Rectal smooth muscle tissue (tissue), 1 donor: Measurements from ENCODE around the gene TK2.
"Not testable (repeated sequence)": the region's sequence is repeated elsewhere in the genome, so short reads cannot be mapped to it uniquely, and the experiment has no call there.

Source experiments
- H3K27ac ChIP-seq: one replicate; pipeline ENCODE4 v1.7.0; 2013; ENCODE audit warnings: low read depth, low read length, inconsistent platforms
- H3K27me3 ChIP-seq: one replicate; pipeline ENCODE4 v1.7.0; 2013; ENCODE audit warnings: low read length; ENCODE audit not compliant: control insufficient read depth, insufficient read depth
- H3K36me3 ChIP-seq: one replicate; pipeline ENCODE4 v1.7.0; 2013; ENCODE audit warnings: low read length; ENCODE audit not compliant: control insufficient read depth, insufficient read depth
- H3K4me1 ChIP-seq: one replicate; pipeline ENCODE4 v1.7.0; 2013; ENCODE audit warnings: low read length; ENCODE audit not compliant: control insufficient read depth, insufficient read depth
- H3K4me3 ChIP-seq: one replicate; pipeline ENCODE4 v1.7.0; 2013; ENCODE audit warnings: low read length
- H3K9ac ChIP-seq: one replicate; pipeline ENCODE4 v1.7.0; 2013; ENCODE audit warnings: low read length

TK2 gene

DNA sequence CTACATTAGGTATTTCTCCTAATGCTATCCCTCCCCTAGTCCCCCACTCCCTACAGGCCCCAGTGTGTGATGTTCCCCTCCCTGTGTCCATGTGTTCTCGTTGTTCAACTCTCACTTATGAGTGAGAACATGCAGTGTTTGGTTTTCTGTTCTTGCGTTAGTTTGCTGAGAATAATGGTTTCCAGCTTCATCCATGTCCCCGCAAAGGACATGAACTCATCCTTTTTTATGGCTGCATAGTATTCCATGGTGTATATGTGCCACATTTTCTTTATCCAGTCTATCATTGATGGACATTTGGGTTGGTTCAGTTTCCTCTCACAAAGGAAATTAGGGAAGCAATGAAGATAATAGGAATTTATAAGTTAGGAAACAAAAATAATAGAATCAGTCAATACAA is 17.3 kb upstream of the TK2 start:
- H3K27ac ChIP-seq, H3K4me1 ChIP-seq, H3K9ac ChIP-seq, H3K27me3 ChIP-seq, H3K4me3 ChIP-seq: not testable (repeated sequence)
- H3K36me3 ChIP-seq: peaks cover 15% of the 10 kb centered on the region

DNA sequence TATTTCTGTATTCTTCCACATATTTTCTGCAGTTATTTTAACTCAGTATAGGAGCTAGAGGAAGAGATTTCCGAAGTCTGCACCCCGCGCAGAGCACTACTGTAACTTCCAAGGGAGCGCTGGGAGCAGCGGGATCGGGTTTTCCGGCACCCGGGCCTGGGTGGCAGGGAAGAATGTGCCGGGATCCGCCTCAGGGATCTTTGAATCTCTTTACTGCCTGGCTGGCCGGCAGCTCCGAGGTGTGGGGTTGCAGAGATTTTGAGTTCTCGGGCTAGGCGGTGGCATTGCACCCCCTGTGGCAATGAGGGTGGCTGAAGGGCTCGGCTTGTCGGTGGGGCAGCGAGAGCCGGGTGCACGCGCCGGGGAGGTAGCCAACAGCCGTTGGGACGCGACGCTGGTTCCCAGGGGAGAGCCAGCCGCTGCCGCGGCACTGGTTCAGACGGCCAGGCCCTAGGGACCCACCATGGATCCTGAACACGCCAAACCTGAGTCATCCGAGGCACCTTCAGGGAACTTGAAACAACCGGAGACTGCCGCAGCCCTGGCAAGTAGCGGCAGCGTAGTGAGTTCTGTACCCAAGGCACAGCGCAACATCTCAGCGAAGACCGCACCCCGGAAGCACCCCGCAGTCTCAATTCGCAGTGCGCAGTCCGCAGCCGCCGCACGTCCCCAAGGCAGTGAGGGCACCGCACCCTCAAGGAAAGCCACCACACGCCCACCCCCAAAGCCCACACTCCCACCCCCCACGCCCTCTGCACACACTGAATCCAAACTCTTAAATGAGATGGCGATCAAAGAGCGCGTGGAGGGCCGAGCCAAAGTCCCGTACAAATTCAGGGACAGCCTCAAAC is 16.4 kb upstream of the TK2 start, which contains the start of gene CMTM1:
CMTM1 (plus strand) TSS at position 389 of the 851 bp plus-strand sequence; CDS start at position 464, 75 bp downstream.
- H3K9ac ChIP-seq: no peak within 1 kb of the TSS
- H3K27me3 ChIP-seq: no peaks in the 10 kb centered on the region
- peaks cover 15% of the 10 kb centered on the region for H3K36me3 ChIP-seq
- H3K4me1 ChIP-seq: no peaks in the 10 kb centered on the region
- H3K4me3 ChIP-seq: no peak within 1 kb of the TSS
- H3K27ac ChIP-seq: no peak within 1 kb of the TSS

DNA sequence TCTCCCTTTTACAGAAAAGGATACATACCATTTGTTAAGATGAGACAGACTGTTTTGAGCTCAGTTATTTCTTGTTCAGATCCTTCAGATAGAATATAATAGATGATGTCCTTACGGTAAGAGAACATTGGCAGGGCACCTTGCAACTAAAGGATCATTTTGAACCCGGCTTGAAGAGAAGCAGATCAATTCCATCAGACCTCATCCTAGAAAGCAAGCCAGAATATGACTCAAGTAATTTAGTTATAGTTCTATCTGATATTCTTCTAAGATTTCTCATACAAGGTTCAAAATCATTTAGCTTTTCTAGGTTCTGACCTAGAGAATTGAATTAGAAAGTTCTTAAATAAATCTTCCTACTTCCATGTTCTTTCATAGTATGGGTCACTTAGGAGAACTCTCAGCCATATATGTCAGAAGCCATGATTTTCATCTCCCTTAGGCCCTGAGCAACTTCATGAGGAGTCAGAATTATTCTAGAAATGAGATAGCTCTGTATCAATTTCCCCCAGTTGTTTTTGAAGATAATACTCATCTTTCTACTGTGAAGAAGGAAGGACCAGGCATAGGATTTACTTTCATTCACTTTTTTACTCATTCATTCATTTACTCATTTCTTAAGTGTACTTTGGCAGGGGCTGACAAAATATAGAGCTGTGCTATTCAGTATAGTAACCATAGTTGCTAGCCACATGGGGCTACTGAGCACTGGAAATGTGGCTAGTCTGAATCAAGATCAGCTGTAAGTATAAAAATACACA is 13.8 kb upstream of the TK2 start:
- Histone ChIP-seq H3K27me3 (no peaks in the 10 kb centered on the region), H3K9ac (no peak overlapping the region), H3K4me1 (no peaks in the 10 kb centered on the region), H3K4me3 (no peak overlapping the region), H3K36me3 (peaks cover 15% of the 10 kb centered on the region), H3K27ac (no peak overlapping the region)

DNA sequence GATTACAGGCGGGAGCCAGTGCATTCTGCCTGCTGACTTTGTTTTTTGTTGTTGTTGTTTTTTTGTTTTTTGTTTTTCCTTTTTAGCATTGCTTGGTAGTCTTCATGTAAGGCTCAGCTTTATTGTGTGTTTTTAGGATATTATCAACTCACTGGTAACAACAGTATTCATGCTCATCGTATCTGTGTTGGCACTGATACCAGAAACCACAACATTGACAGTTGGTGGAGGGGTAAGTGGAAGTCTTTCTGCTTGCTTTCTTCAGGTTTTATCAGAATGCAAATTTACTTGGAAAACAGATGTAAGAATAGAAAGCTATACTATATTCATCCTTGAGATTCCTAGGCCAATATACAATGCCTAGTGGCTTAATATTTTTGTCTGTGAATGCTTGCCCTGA is 13.1 kb upstream of the TK2 start:
- peaks cover 15% of the 10 kb centered on the region for H3K36me3 ChIP-seq
- no peaks in the 10 kb centered on the region for H3K4me1 ChIP-seq
- no peak overlapping the region for H3K27ac ChIP-seq
- H3K9ac ChIP-seq: no peak overlapping the region
- H3K4me3 ChIP-seq: no peak overlapping the region
- no peaks in the 10 kb centered on the region for H3K27me3 ChIP-seq

DNA sequence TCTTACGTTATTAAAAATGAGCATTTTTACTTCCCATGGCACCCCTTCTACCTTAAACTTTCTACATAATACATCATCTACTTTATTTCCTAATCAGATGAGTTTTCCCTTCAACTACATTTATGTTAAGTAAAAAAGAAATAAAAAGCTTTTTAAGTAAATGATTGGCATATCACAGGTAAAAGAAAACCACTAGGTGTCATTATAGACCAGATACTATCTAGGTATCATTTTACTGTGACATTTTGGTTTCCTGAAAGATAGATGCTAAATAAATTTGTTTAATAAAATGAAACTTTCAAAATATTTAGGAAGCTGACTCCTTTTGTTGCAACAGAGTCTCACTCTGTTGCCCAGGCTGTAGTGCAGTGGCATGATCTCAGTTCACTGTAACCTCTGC is 12.5 kb upstream of the TK2 start:
- no peaks in the 10 kb centered on the region for H3K4me1 ChIP-seq
- H3K4me3 ChIP-seq: no peak overlapping the region
- H3K36me3 ChIP-seq: peaks cover 15% of the 10 kb centered on the region
- H3K27me3 ChIP-seq: no peaks in the 10 kb centered on the region
- no peak overlapping the region for H3K9ac ChIP-seq
- no peak overlapping the region for H3K27ac ChIP-seq

DNA sequence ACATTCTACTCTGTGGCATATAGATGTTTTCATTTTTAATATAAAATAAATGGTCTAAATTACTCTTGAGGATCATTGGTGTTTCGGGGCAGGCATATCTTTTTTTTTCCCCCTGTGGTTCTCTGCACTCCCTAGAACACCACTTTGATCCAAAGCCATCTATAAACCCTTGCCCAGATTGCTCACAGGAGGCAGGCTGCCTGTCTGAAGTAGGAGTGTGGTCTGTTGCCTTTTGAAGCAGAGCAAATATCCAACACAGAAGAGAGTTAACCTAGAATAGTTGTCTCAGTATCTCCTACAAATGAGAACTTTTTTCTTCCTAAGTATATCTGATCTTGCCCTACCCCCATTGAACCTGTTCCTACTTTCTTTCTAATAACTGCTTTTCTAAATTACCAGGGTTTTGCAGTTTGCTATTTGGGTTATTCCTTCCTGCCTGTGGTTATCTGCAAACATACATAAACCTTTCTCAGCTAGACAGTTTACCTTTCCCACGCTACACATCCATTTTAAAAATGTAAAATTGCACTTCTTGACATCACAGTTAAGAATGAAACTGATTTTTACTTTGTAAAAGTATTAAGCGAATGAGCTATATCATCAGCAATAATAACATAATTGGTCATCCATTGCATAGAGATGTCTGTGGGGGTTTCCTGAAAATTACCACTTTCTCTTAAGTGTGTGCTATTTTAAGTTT is 11.6 kb upstream of the TK2 start:
- H3K27me3 ChIP-seq: no peaks in the 10 kb centered on the region
- H3K36me3 ChIP-seq: peaks cover 12% of the 10 kb centered on the region
- no peak overlapping the region for H3K27ac ChIP-seq
- no peak overlapping the region for H3K9ac ChIP-seq
- no peak overlapping the region for H3K4me3 ChIP-seq
- H3K4me1 ChIP-seq: no peaks in the 10 kb centered on the region

DNA sequence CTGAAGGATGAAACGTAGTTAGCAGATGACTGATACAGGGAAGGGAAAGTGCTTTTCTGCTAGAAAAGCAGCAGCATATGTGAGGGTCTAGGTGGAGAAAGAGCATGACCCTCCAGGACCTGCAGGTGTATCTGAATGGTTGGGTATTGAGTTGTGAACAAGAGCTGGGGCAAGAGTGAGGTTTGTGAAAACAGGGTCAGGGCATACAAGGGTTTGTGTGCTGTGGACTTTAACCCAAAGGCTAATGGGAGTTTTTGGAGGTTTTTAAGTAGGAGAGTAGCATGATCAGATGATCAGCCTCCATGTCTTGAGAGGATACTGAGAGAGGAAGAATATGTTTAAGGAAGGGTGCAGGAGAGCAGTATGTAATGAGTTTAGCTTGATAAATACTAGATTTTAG is 10.2 kb upstream of the TK2 start:
- Histone ChIP-seq H3K36me3 (peaks cover 7% of the 10 kb centered on the region), H3K9ac (no peak overlapping the region), H3K4me1 (no peaks in the 10 kb centered on the region), H3K4me3 (no peak overlapping the region), H3K27ac (no peak overlapping the region), H3K27me3 (no peaks in the 10 kb centered on the region)

DNA sequence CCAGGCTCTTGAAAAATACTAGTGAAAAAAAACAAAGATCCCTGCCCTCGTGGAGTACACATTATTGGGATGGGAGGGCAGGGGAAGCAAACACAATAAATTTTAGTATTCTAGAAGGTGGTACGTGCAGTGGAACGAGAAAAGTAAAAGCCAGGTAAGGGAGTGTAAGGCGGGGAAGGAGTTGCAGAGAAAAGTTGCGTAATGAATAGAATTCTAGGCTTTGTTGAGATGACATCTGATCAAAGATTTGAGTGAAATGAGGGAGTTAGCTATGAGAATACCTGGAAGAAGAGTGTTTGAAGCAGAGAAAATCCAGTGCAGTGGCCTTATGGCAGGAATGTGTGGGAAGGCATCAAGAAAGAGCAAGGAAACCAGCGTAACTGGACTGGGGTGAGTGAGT is 4.6 kb upstream of the TK2 start:
- Histone ChIP-seq H3K27me3 (no peaks in the 10 kb centered on the region), H3K4me3 (no peak overlapping the region), H3K9ac (no peak overlapping the region), H3K36me3 (no peaks in the 10 kb centered on the region), H3K27ac (no peak overlapping the region), H3K4me1 (peaks cover 9% of the 10 kb centered on the region)

DNA sequence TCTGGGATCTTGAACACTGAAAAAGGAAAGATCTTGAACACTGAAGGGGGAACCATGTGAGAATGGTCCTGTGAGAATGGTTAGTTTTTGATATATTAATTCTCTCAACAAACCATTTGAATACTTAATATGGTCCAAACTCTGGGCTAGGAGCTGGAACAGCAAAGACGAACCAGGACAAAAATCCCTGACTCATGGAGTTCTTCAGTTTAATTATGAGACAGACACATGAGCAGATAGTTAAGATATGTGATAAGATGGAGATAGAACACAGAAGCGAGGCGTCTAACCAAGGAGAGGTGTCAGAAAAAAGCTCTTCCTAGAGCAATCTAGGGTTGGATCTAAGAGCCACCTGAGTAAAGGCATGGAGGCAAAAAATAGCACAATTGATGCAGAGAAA is 4.1 kb upstream of the TK2 start:
- H3K36me3 ChIP-seq: no peaks in the 10 kb centered on the region
- H3K4me1 ChIP-seq: peaks cover 9% of the 10 kb centered on the region
- H3K4me3 ChIP-seq: no peak overlapping the region
- H3K27ac ChIP-seq: no peak overlapping the region
- H3K9ac ChIP-seq: no peak overlapping the region
- no peaks in the 10 kb centered on the region for H3K27me3 ChIP-seq

DNA sequence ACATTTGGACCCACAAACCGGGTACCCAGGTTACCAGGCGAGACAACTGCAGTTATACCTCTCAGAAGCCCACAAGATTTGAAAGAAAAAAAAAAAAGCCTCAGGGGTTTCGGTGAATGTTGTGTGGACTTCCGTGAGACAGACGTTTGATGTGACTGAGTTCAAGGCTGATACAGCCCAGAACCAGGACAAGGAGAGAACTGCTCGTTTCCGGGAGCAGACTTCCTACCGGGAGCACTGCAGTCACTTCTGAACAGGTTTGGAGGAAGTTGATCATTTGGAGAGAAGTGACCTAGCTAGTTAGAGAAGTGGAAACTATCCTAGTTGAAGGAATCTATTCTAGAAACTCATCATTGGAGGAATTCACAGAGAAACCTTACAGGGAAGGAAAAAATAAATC is 3.3 kb upstream of the TK2 start:
- peak overlapping the region; percentile 87 for H3K4me3 ChIP-seq
- H3K4me1 ChIP-seq: peaks cover 9% of the 10 kb centered on the region
- no peaks in the 10 kb centered on the region for H3K27me3 ChIP-seq
- no peak overlapping the region for H3K27ac ChIP-seq
- H3K36me3 ChIP-seq: no peaks in the 10 kb centered on the region
- no peak overlapping the region for H3K9ac ChIP-seq

DNA sequence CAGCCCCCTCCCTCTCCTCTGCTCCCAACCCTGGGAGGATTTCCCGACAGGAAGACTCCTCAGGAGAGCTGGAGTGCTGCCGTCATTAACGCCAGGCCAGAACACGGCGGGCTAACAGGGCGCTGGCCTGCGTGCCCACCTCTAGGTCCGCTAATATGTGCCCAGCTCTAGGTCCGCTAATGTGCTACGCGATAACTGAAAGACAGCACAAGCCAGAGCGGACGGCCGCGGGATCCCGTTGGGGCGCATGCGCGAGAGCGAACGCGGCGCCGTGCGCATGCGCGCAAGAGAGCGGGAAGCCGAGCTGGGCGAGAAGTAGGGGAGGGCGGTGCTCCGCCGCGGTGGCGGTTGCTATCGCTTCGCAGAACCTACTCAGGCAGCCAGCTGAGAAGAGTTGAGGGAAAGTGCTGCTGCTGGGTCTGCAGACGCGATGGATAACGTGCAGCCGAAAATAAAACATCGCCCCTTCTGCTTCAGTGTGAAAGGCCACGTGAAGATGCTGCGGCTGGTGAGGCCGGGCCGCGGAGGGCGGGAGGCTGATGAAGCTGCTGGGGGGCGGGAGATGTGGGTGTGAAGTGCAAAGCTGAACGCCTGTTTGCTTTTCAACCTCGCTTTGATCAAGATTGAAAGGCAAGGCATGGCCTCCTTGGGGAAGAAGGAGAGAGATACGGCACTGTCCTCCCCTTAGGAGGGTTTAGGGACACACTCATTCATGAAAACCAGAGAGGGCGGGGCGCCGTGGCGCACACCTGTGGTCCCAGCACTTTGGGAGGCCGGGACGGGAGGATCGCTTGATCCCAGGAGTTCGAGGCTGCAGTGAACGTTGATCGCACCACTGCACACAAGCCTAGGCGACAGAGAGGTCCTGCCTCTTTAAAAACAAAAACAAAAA is 2.6 kb upstream of the TK2 start, which contains the start of gene CKLF:
CKLF (plus strand) TSS at position 291 of the 892 bp plus-strand sequence; CDS start at position 431, 140 bp downstream.
- Histone ChIP-seq H3K9ac (peak within 1 kb of the TSS; percentile 43), H3K36me3 (no peaks in the 10 kb centered on the region), H3K27ac (peak within 1 kb of the TSS; percentile 93), H3K27me3 (no peaks in the 10 kb centered on the region), H3K4me1 (peaks cover 9% of the 10 kb centered on the region), H3K4me3 (peak within 1 kb of the TSS; percentile 87)
